Measurements from ENCODE around the gene SLC14A1. TPM values are rescaled to one million over a fixed set of nuclear protein-coding genes. Genes with fewer than 3 reads are reported as not detected.

SLC14A1 gene
- total RNA-seq, 1 donor from 2014 or later: 1.2 TPM

GRCh38 chr18:45722899-45723298 is 1.1 kb upstream of the SLC14A1 start:
- DNase-seq (ENCODE audit: low spot score): no peak

- no peak for DNase-seq (ENCODE audit: low spot score)
Measured at GRCh38 chr18:45724601-45725000, 620 bp downstream of the SLC14A1 start.

GRCh38 chr18:45725336-45725735 is 1.4 kb downstream of the SLC14A1 start:
- DNase-seq (ENCODE audit: low spot score): no peak

- no peak for DNase-seq (ENCODE audit: low spot score)
Measured at GRCh38 chr18:45726603-45727002, 2.6 kb downstream of the SLC14A1 start.

GRCh38 chr18:45727068-45727467 is 3.1 kb downstream of the SLC14A1 start:
- no peak for DNase-seq (ENCODE audit: low spot score)

GRCh38 chr18:45728336-45729010 is 4.5 kb downstream of the SLC14A1 start:
- no peak for DNase-seq (ENCODE audit: low spot score)

GRCh38 chr18:45730832-45731575 is 7.0 kb downstream of the SLC14A1 start:
- DNase-seq (ENCODE audit: low spot score): no peak

- DNase-seq (ENCODE audit: low spot score): no peak
Measured at GRCh38 chr18:45731716-45732115, 7.7 kb downstream of the SLC14A1 start.

GRCh38 chr18:45733535-45733934 is 9.6 kb downstream of the SLC14A1 start:
- DNase-seq (ENCODE audit: low spot score): no peak

- DNase-seq (ENCODE audit: low spot score): no peak
Measured at GRCh38 chr18:45734505-45734904, 10.5 kb downstream of the SLC14A1 start.

GRCh38 chr18:45734944-45735343 is 11.0 kb downstream of the SLC14A1 start:
- DNase-seq (ENCODE audit: low spot score): no peak

GRCh38 chr18:45738660-45739059 is 14.7 kb downstream of the SLC14A1 start:
- no peak for DNase-seq (ENCODE audit: low spot score)

GRCh38 chr18:45739268-45739667 is 15.3 kb downstream of the SLC14A1 start:
- no peak for DNase-seq (ENCODE audit: low spot score)

GRCh38 chr18:45739848-45740247 is 15.9 kb downstream of the SLC14A1 start:
- DNase-seq (ENCODE audit: low spot score): no peak

GRCh38 chr18:45741056-45741455 is 17.1 kb downstream of the SLC14A1 start:
- no peak for DNase-seq (ENCODE audit: low spot score)

- DNase-seq (ENCODE audit: low spot score): no peak
Measured at GRCh38 chr18:45745817-45746461, 22.0 kb downstream of the SLC14A1 start.

GRCh38 chr18:45748501-45748900 is 24.5 kb downstream of the SLC14A1 start:
- no peak for DNase-seq (ENCODE audit: low spot score)

- no peak for DNase-seq (ENCODE audit: low spot score)
Measured at GRCh38 chr18:45749918-45750689, 26.1 kb downstream of the SLC14A1 start.

- no peak for DNase-seq (ENCODE audit: low spot score)
Measured at GRCh38 chr18:45751766-45752165, 27.8 kb downstream of the SLC14A1 start.

- DNase-seq (ENCODE audit: low spot score): no peak
Measured at GRCh38 chr18:45752681-45753080, 28.7 kb downstream of the SLC14A1 start.

GRCh38 chr18:45753286-45753685 is 29.3 kb downstream of the SLC14A1 start:
- no peak for DNase-seq (ENCODE audit: low spot score)

GRCh38 chr18:45755934-45756333 is 32.0 kb downstream of the SLC14A1 start:
- DNase-seq (ENCODE audit: low spot score): no peak

Measured in mesenteric fat pad (tissue), 1 donor.